ENCODE results near the gene FBXL17.

- TF ChIP-seq CTCF (conservative IDR thresholded peaks at IDR 0.05; ENCODE audit: low read depth, low read length): no peak
- TF ChIP-seq RFX5 (IDR thresholded peaks at IDR 0.05; ENCODE audit: low read depth, low read length): no peak
- TF ChIP-seq POLR2A (IDR thresholded peaks at IDR 0.05; ENCODE audit: low read depth, low read length): no peak
These were observed 505.0 kb downstream of the FBXL17 start for GRCh38 chr5:107876906-107877305.

All from IMR-90 (cell line).